Measurements from ENCODE around the gene ZER1.
A peak's percentile ranks its signal among the peaks of the same experiment; 100 is the strongest.
"Not testable (repeated sequence)": the region's sequence is repeated elsewhere in the genome, so short reads cannot be mapped to it uniquely, and the experiment has no call there.

The ZER1 gene

DNA sequence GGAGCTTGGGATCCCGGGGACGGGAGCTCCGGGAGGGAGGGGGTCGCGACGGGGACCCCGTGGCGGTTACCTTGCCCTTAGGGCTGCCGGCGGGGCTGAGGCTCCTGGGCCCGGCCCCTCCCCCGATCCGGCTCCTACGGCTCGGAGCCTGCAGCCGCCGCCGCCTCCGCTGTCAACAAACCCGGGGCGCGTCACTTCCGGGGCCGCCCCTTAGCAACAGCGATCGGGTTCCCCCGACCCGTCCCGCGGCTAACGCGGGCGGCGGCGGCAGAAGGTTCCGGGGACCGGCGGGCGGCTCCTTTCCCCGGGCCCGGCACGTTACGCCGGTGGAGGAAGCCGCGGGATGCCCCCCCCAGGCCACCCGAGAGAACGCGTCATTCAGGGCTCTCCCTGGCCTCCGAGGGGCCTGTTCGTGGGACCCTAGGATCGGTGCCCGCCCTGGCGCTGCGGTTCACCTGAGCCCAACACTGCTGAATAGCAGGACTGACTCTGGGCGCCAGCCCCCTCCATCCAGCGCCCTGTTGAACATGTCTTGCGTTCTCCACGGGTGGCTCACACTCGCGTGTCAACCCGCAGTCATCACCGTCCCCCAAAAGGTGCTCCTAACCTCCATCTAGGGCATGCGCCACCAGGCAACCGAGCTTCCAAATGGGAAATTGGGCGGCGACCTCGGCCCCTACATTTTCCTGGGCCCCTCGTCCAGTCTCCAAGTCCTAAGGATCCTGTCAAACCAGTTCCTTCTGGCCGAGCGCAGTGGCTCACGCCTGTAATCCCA, at the start of gene ZER1:
TSS of gene ZER1 (minus strand) at position 183 of the 775 bp plus-strand sequence. CDS start 16,362 bp downstream, outside the sequence.
- DNase-seq (ENCODE audit: low read depth in 3 of 3): peak; percentile 87 to 93 (median 90)

DNA sequence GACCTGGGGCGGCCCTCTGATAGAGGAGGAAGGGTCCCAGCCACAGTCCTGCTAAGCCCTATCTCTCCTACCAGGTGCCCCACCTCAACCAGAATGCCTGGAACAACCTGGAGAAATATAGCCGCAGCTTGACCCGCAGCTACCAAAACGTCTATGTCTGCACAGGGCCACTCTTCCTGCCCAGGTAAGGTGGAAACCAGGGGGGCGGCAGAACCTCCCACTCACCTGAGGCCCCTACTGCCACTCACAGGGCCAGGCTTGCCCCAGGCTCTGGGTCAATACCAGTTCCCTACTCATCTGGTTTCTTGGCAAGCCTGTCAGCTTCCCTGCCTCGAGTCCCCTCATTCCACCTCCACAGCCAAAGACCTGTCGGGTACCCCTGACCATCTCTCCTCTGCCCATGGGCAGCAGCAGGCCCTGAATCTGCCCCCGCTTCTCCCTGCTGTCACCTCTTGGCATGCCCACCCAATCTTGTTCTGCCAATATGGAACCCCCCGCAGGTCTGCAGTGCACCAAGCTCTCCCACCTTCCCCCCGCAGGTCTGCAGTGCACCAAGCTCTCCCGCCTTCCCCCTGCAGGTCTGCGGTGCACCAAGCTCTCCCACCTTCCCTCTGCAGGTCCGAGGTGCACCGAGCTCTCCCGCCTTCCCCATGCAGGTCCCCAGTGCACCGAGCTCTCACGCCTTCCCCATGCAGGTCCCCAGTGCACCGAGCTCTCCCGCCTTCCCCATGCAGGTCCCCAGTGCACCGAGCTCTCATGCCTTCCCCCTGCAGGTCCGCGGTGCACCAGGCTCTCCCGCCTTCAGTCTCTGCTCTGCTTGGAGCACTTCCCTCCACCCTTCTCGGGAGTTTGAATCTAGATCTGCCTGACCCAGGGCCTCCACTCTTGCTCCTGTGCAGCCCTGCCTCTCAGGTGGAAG, 49.2 kb upstream of the ZER1 start:
- DNase-seq (ENCODE audit: low read depth in 3 of 3): no peak

DNA sequence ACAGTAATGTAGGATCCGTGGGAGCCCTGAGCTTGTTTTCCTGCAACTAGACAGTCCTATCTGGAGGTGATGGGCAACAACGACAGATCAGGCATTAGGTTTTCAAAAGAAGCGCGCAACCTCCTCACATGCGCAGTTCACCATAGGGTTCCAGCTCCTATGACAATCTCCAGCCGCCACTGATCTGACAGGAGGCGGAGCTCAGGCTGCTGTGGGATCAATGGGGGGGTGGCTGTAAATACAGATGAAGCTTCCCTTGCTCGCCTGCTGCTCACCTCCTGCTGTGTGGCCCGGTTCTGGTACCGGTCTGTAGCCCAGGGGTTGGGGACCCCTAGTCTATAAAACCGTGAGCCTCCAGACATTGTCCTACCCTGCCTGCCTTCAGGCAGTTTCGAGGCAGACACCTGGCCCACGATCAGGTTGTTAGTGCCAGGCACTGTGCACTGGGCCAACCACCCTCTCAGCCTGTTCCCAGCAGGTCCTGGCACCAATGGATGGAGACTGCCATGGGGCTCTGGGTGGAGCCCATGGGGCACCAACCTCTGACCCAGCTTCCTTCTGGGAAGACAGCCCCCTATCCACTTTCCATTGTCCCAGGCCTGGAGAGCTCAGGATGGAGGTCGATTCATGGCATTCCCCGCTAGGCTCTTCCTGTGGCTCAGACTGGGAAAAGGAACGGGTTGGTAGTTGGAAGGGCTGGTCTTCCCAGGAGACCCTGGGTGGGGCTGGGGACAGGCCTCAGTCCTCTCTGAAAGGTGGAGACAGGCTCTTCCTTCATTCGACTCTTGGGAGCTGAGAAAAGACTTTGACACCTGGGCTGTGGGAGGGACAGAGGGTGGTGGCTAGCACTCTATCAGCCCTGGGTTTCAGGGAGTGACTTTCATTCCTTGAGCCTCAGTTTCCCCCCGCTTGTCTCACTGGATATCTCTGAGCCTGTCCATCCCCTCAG, 48.3 kb upstream of the ZER1 start:
- no peak for DNase-seq (ENCODE audit: low read depth in 3 of 3)

DNA sequence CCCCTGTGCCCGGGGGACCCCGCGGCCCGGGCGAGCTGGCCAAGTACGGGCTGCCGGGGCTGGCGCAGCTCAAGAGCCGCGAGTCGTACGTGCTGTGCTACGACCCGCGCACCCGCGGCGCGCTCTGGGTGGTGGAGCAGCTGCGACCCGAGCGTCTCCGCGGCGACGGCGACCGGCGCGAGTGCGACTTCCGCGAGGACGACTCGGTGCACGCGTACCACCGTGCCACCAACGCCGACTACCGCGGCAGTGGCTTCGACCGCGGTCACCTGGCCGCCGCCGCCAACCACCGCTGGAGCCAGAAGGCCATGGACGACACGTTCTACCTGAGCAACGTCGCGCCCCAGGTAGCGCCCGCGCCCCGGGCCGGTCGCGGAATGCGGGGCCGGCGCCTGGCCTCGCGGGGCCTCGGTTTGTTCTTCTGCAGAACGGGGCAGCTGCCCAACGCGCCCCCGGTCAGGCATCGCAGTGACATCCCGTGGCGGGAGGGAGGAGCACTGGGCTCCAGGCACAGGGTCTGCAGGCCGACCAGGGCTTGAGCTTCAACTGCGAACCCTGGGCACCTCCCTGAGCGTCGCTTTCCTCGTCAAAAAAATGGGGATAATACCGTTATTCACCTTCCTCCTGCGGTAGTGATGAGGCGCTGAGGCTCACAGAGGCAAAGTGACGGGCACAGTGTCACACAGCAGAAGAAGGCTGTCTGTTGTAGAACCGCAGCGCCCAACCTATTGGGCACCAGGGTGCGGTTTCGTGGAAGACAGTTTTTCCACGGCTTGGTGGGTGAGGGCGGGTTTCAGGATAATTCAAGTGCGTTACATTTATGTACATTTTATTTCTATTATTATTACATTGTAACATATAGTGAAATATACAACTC, 47.4 kb upstream of the ZER1 start:
- peak in 2 of 3 donors; percentile 20 to 44 for DNase-seq (ENCODE audit: low read depth in 3 of 3)

DNA sequence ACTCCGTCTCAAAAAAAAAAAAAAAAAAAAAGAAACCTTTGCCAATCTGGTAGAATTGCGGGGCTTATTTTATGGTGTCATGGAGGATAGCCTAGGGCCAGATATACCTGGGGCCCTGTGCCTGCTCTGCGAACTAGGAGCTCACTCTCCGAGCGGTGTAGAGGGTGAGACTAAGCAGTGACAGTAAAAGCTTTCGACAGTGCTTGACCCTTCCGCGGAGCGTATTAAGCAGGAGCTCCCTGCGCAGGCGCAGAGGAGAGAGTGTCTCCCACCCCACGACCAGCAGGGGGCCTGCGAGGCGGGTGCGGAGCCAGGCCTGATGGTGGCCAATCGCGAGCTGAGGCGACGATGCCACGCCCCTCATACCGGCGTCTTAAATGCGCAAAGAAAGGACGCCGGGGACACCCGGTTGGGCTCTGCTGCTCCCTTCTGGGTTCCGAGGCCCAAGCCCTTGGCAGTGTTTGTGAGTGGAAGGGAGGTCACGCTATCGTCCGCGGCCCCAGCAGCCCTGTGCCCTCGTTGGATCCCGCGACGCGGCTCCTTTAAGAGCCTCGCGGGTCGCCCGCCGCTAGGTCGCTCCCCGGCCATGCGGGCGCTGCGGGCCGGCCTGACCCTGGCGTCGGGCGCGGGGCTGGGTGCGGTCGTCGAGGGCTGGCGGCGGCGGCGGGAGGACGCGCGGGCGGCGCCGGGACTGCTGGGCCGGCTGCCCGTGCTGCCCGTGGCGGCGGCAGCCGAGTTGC, 46.5 kb upstream of the ZER1 start, which contains the start of gene ENDOG:
TSS of gene ENDOG (plus strand) at position 402 of the 740 bp plus-strand sequence. CDS start at position 587, 185 bp downstream.
- peak; percentile 95 to 97 (median 95) for DNase-seq (ENCODE audit: low read depth in 3 of 3)

GRCh38 chr9:128810873-128811272, 39.1 kb upstream of the ZER1 start:
- no peak for DNase-seq (ENCODE audit: low read depth in 3 of 3)

- no peak for DNase-seq (ENCODE audit: low read depth in 3 of 3)
Measured at GRCh38 chr9:128809831-128810230, 38.1 kb upstream of the ZER1 start.

GRCh38 chr9:128809036-128809599, 37.4 kb upstream of the ZER1 start:
- DNase-seq (ENCODE audit: low read depth in 3 of 3): no peak

- DNase-seq (ENCODE audit: low read depth in 3 of 3): no peak
Measured at GRCh38 chr9:128808543-128808942, 36.8 kb upstream of the ZER1 start.

DNA sequence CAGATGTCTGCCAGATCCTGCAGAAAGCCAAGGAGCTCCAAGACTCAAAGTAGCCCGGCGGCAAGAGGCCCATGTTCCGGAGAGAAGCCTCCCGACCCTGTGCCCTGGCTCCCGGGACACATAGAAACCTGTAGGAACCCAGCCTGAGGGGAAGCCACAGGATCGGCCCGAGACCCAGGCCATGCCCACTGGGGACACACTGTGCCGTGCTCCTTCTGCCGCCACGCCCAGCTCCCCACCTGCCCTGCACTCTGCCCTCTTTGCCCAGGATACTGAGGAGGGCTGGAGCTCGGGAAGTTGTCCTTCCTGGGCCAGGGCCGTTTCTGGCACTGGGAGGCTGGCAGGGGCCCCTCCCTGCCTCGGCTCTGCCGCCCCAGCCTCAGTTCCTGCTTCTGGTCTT, 36.1 kb upstream of the ZER1 start:
- DNase-seq (ENCODE audit: low read depth in 3 of 3): no peak

- DNase-seq (ENCODE audit: low read depth in 3 of 3): no peak
Measured at GRCh38 chr9:128805661-128806060, 33.9 kb upstream of the ZER1 start.

GRCh38 chr9:128802482-128802881, 30.8 kb upstream of the ZER1 start:
- no peak for DNase-seq (ENCODE audit: low read depth in 3 of 3)

DNA sequence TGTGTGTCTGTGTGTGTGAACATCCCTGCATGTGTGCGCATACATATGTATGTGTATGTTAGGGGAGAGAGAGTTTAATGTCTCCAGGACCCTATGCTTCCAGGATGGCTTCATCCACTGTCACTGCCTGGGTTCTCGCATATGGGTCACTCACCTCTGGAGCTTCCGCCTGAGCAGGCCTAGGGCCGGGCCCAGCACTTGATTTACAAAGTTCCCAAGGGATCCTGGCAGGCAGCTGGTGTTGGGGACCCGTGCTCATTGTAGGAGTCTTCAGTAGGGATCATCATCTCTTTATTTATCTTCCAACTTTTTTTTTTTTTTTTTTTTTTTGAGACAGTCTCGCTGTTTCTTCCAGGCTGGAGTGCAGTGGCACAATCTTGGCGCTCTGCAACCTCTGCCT, 28.3 kb upstream of the ZER1 start:
- DNase-seq (ENCODE audit: low read depth in 3 of 3): no peak

GRCh38 chr9:128798896-128799295, 27.2 kb upstream of the ZER1 start:
- DNase-seq (ENCODE audit: low read depth in 3 of 3): no peak

GRCh38 chr9:128794961-128795360, 23.2 kb upstream of the ZER1 start:
- not testable (repeated sequence) for DNase-seq (ENCODE audit: low read depth in 3 of 3)

DNA sequence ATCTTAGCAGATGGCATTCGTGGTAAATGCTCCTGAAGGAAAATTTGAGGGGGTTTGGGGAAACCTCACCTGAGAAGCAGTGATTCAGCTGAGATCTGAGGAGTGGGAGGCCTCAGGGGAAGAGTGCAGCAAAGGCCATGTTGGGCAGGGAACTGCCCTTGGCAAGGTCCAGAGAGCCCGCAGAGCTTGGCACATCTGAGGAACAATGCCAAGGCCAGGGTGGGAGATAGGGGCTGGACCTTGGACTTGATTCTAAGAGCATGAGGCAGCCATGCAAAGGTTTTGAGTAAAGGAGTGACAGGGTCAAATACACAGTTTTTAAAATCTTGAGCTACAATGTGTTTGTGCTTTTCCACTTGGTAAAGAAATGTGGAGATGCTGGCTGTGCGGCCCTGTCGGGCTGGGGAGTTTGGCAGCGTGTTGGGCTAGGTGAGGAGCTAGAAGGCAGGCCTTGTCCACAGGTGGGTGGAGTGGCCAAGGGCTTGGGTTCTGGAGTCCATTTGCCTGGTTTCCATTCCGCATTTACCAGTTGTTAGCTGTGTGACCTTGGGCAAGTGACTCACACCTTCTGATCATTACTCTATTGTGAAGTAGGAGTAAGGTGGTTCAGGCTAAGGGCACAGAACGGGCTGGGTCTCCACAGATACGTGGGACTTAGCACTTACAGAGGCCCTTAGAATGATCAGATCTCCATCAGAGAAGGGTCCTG, 21.4 kb upstream of the ZER1 start:
- DNase-seq (ENCODE audit: low read depth in 3 of 3): no peak

GRCh38 chr9:128792134-128792533, 20.4 kb upstream of the ZER1 start:
- DNase-seq (ENCODE audit: low read depth in 3 of 3): no peak

DNA sequence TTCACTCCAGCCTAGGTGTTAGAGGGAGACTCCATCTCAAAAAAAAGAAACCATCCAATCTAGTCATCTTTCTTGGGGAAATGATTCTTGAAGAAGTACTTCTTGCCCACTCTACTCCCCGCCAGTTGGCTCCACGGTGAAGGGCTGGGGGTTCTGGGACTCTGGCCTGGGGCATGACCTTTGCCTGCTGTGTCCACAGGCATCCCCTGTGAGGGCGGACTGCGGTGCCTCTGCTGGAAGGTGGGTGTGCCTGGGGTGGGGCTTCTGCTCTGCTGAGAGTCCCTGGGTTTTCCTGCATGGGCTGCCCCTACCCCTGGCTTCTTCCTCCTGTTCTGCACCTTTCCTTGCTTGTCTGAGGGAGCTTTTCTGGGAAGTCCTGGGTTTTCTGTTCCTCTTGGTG, 18.8 kb upstream of the ZER1 start:
- DNase-seq (ENCODE audit: low read depth in 3 of 3): no peak

DNA sequence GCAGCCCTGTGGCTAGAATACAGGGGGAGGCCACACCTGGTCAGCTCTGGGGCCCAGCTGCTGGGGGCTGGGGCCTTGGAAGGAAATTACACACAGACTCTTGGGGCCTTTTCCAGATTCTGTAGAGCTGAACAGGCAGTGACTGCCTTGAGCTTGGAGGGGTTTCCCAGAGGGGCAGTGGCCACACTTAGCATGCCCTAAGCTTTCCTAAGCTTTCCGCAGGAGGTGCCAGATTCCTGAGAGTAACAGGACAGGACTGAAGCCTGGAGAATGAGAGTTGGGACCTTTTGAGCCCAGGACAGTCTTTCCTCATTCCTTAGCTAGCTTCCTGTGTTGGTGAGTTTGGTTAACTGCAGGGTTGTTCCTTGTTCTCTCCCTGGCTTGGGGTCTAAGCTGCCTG, 16.7 kb upstream of the ZER1 start:
- DNase-seq (ENCODE audit: low read depth in 3 of 3): no peak
